Endothelial cell of umbilical vein (primary cell): ENCODE measurements around the gene SULT4A1. TPM values are rescaled to one million over a fixed set of nuclear protein-coding genes. Genes with fewer than 3 reads are reported as not detected.

Experiments used
- BruUV-seq: library from RNA; stranded (reverse); fragments of 400-500 nt; replicated peaks from 2 replicates; lab custom pipeline; 2021; lab: Mats Ljungman, UMichigan
- CTCF ChIA-PET: fragments of 300-600, 350-600 bp; sonication (Branson Sonifier 250); formaldehyde crosslinking; loops from one replicate; lab custom pipeline; 2021; ENCODE audit warnings: antibody characterized with exemption, inconsistent platforms; lab: Charles Lee
- POLR2A ChIA-PET: fragments of 300-600, 350-600 bp; sonication (Branson Sonifier 250); formaldehyde crosslinking; loops from one replicate; lab custom pipeline; 2021; ENCODE audit warnings: antibody characterized with exemption, inconsistent platforms; lab: Charles Lee
- DNase-seq: peaks from one replicate; pipeline ENCODE4 v3.0.0-alpha.2; 2011; ENCODE audit warnings: low read depth, low spot score
- FAIRE-seq: peaks from 2 replicates; lab custom pipeline; 2011; peaks lifted over from hg19 to GRCh38; lab: Jason Lieb, UNC
- H2AFZ ChIP-seq: 2 replicates; pipeline ENCODE4 v1.6.0; 2012; ENCODE audit warnings: low read depth, low read length, control low read depth, inconsistent platforms
- H3K27ac ChIP-seq: 2 replicates; pipeline ENCODE4 v1.5.1; 2011; ENCODE audit warnings: low read depth, mild to moderate bottlenecking, control low read depth, low read length, moderate library complexity; ENCODE audit not compliant: insufficient read depth
- H3K27me3 ChIP-seq, 2 experiments: 2 replicates each; pipeline versions ENCODE4 v1.6.0 to v1.6.1; 2011; ENCODE audit warnings: low read length in 2 of 2, mixed read lengths in 1 of 2; ENCODE audit not compliant: control insufficient read depth in 2 of 2, insufficient read depth in 2 of 2
- H3K36me3 ChIP-seq, 2 experiments: 2 replicates in 1 of 2; 3 replicates in 1 of 2; pipeline ENCODE4 v1.5.1; 2011; ENCODE audit warnings: low read length in 2 of 2, mild to moderate bottlenecking in 1 of 2, moderate library complexity in 1 of 2; ENCODE audit not compliant: control insufficient read depth in 2 of 2, insufficient read depth in 2 of 2; ENCODE audit errors: extremely low read depth in 1 of 2
- H3K4me1 ChIP-seq: 3 replicates; pipeline ENCODE4 v1.5.1; 2011; ENCODE audit warnings: mild to moderate bottlenecking, low read length; ENCODE audit not compliant: control insufficient read depth, insufficient read depth; ENCODE audit errors: extremely low read depth
- H3K4me2 ChIP-seq: 2 replicates; pipeline ENCODE4 v1.6.1; 2011; ENCODE audit warnings: low read length, control low read depth, mixed read lengths; ENCODE audit not compliant: insufficient read depth
- H3K4me3 ChIP-seq, 3 experiments: fragments of 200-600 bp in 1 of 3; sonication (generic), shearing (Covaris generic) in 1 of 3; replicated peaks in 1 of 3; 2 replicates each; pipeline ENCODE4 v1.5.1; 2011 to 2016; ENCODE audit warnings: control low read depth in 3 of 3, low read length in 3 of 3, mild to moderate bottlenecking in 2 of 3, inconsistent platforms in 1 of 3, low read depth in 1 of 3, moderate library complexity in 1 of 3; ENCODE audit not compliant: insufficient read depth in 1 of 3
- H3K79me2 ChIP-seq: 2 replicates; pipeline ENCODE4 v1.6.0; 2012; ENCODE audit warnings: low read length, inconsistent platforms; ENCODE audit not compliant: control insufficient read depth, insufficient read depth
- H3K9ac ChIP-seq: replicated peaks from 2 replicates; pipeline ENCODE3; 2011; ENCODE audit warnings: low read length, control low read depth; ENCODE audit not compliant: insufficient read depth; ENCODE audit errors: extremely low read depth
- H3K9me1 ChIP-seq: replicated peaks from 3 replicates; pipeline ENCODE4 v1.6.0; 2011; ENCODE audit warnings: mild to moderate bottlenecking, low read length; ENCODE audit not compliant: control insufficient read depth, insufficient read depth; ENCODE audit errors: extremely low read depth
- H3K9me3 ChIP-seq: replicated peaks from 2 replicates; pipeline ENCODE4 v1.5.1; 2012; ENCODE audit warnings: low read length, inconsistent platforms; ENCODE audit not compliant: control insufficient read depth, insufficient read depth
- H4K20me1 ChIP-seq: replicated peaks from 2 replicates; pipeline ENCODE3; 2011; ENCODE audit warnings: mild to moderate bottlenecking, low read length; ENCODE audit not compliant: control insufficient read depth, insufficient read depth; ENCODE audit errors: extremely low read depth
- EZH2 ChIP-seq: IDR thresholded peaks from 2 replicates; pipeline ENCODE4 v1.6.1; 2012; ENCODE audit warnings: borderline replicate concordance, low read depth, mild to moderate bottlenecking, moderate library complexity, low read length, inconsistent platforms; ENCODE audit not compliant: severe bottlenecking
- FOS ChIP-seq: IDR thresholded peaks from 2 replicates; pipeline ENCODE4 v1.6.1; 2011; ENCODE audit warnings: mild to moderate bottlenecking, low read length, moderate library complexity, borderline replicate concordance; ENCODE audit not compliant: insufficient read depth
- GATA2 ChIP-seq: IDR thresholded peaks from 2 replicates; pipeline ENCODE4 v1.7.0; 2011; ENCODE audit warnings: low read depth, mild to moderate bottlenecking, moderate library complexity, mixed read lengths, low read length; ENCODE audit not compliant: insufficient read length, insufficient read depth
- JUN ChIP-seq: IDR thresholded peaks from 2 replicates; pipeline ENCODE4 v1.6.1; 2011; ENCODE audit warnings: borderline replicate concordance, low read depth; ENCODE audit not compliant: insufficient read length, insufficient read depth
- MYC ChIP-seq: IDR thresholded peaks from one replicate; pipeline ENCODE4 v1.6.1; 2011; ENCODE audit warnings: mild to moderate bottlenecking, low read depth, low read length
- POLR2A ChIP-seq: IDR thresholded peaks from 2 replicates; pipeline ENCODE4 v1.6.1; 2012; ENCODE audit warnings: low read depth, mild to moderate bottlenecking, control low read depth, low read length
- POLR2AphosphoS5 ChIP-seq: IDR thresholded peaks from 2 replicates; pipeline ENCODE4 v1.6.1; 2012; ENCODE audit warnings: low read depth, mild to moderate bottlenecking, control low read depth, low read length, moderate library complexity; ENCODE audit not compliant: insufficient read depth
- dilution Hi-C: fragments of 300-500 bp; cut with MboI; formaldehyde crosslinking; loops from one replicate; pipeline ENCODE4 v1.15.0; 2019; ENCODE audit warnings: low sequenced_read_pairs; ENCODE audit not compliant: extremely low pct_ligation_motif_present
- intact Hi-C: fragments of 100-400 bp; cut with micrococcal nuclease; formaldehyde crosslinking; loops from one replicate; pipeline ENCODE4 v1.10.0; 2022
- polyA plus RNA-seq, 4 experiments: library from polyadenylated mRNA; depleted of rRNA in 3 of 4; stranded (reverse) in 3 of 4; unstranded in 1 of 4; fragments of >200 nt; gene quantifications; 2 replicates each; pipeline versions ENCODE4 v1.2.1 to v1.2.3, GENCODE V29; 2011 to 2012; ENCODE audit warnings: missing spikeins in 1 of 4
- total RNA-seq: library from RNA; stranded (reverse); gene quantifications from 2 replicates; pipeline ENCODE4 v1.2.3, GENCODE V29; 2021
- TF ChIP-seq, protein P1 (sequence below), 2 donors: IDR thresholded peaks; 1 replicate in 1 of 2; 2 replicates in 1 of 2; pipeline ENCODE4 v1.5.1; 2011; ENCODE audit warnings: low read length in 2 of 2, mild to moderate bottlenecking in 2 of 2, moderate library complexity in 2 of 2, control low read depth in 1 of 2, inconsistent platforms in 1 of 2, low read depth in 1 of 2; ENCODE audit not compliant: insufficient read depth in 1 of 2; ENCODE audit errors: extremely low read depth in 1 of 2

Gene SULT4A1
- total and polyA plus RNA-seq, 2 donors (not counting 3 experiments of a cell fraction or from before 2014, with no cell fraction given), result 0.48 TPM; not detected in 1

GRCh38 chr22:43876866-43877509 lies 14.7 kb upstream of the SULT4A1 start:
- intact Hi-C loops, result no loop called here
- Histone ChIP-seq H4K20me1 (no peaks in the 10 kb centered on the region), H3K9ac (no peak overlapping the region), H3K4me3 (no peak overlapping the region), H3K79me2 (no peaks in the 10 kb centered on the region), H3K27me3 (no peaks in the 10 kb centered on the region), H3K9me1 (no peaks in the 10 kb centered on the region), H3K27ac (no peak overlapping the region), H3K4me2 (no peak overlapping the region), H3K9me3 (no peaks in the 10 kb centered on the region), H3K4me1 (no peaks in the 10 kb centered on the region), H2AFZ (no peak overlapping the region), H3K36me3 (no peaks in the 10 kb centered on the region)
- FAIRE-seq (no peak), DNase-seq (no peak)
- ChIA-PET POLR2A (no interaction called here), CTCF (interaction anchor here (0.9 to 1.7 kb wide), 3 partner anchors 8 to 69 kb away, joined by 3 to 10 read pairs (median 3); no protein-coding TSS in a partner anchor)
- BruUV-seq, result no TSS peak
- TF ChIP-seq MYC (no peak), EZH2 (no peak), POLR2A (no peak), JUN (no peak), POLR2AphosphoS5 (no peak), FOS (no peak), GATA2 (no peak)
- TF ChIP-seq, protein P1, sequence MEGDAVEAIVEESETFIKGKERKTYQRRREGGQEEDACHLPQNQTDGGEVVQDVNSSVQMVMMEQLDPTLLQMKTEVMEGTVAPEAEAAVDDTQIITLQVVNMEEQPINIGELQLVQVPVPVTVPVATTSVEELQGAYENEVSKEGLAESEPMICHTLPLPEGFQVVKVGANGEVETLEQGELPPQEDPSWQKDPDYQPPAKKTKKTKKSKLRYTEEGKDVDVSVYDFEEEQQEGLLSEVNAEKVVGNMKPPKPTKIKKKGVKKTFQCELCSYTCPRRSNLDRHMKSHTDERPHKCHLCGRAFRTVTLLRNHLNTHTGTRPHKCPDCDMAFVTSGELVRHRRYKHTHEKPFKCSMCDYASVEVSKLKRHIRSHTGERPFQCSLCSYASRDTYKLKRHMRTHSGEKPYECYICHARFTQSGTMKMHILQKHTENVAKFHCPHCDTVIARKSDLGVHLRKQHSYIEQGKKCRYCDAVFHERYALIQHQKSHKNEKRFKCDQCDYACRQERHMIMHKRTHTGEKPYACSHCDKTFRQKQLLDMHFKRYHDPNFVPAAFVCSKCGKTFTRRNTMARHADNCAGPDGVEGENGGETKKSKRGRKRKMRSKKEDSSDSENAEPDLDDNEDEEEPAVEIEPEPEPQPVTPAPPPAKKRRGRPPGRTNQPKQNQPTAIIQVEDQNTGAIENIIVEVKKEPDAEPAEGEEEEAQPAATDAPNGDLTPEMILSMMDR (IDR thresholded peaks at IDR 0.05; ENCODE audit: extremely low read depth in 1 of 2, insufficient read depth in 1 of 2, low read depth in 1 of 2, low read length in 2 of 2), result no peak
- dilution Hi-C loops, result no loop called here
